ENCODE data around the gene TCHP.

Gene TCHP

DNA sequence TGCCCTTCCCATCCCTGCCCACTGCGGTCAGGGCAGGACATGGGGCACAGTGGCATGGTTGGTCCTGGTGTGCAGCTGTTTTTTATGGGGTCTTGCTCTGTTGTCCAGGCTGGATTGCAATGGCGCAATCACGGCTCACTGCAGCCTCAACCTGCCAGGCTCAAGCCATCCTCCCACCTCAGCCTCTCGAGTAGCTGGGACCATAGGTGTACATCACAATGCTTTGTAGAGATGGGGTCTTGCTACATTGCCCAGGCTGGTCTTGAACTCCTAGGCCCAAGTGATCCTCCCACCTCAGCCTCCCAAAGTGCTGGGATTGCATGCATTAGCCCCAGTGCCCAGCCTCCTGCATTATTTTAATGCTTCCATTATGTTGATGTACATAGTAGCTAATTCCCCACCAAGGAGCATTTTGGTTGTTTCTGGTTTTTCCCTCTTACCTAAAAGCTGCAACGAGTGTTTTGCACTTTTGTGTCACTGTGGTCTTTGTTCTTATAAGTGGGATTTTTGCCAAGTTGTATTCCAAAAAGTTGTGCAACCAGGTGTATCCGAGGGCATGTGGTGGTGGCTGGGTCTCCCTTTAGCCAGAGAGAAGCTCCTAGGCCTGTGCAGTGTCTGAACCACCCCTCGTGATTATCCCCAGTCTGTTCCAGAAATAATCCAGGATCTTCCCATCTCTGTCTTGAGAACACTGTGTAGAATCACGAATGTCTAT is 10.3 kb downstream of the TCHP start:
- Histone ChIP-seq H3K27me3 (ENCODE audit: control insufficient read depth, insufficient read depth, low read length, poor library complexity, severe bottlenecking) (no peaks in the 10 kb centered on the region), H3K36me3 (ENCODE audit: control insufficient read depth, insufficient read depth, low read length) (peaks cover 38% of the 10 kb centered on the region), H3K9me3 (ENCODE audit: control insufficient read depth, low read length) (no peaks in the 10 kb centered on the region), H3K27ac (ENCODE audit: insufficient read depth, low read depth, low read length, poor library complexity, severe bottlenecking) (no peak overlapping the region), H3K4me3 (ENCODE audit: insufficient read depth, low read depth, low read length) (no peak overlapping the region), H3K4me1 (ENCODE audit: control insufficient read depth, insufficient read depth, low read length) (no peaks in the 10 kb centered on the region)
- 78 to 87% methylated on average over 8 of the region's 8 CpGs for WGBS, 2 experiments

DNA sequence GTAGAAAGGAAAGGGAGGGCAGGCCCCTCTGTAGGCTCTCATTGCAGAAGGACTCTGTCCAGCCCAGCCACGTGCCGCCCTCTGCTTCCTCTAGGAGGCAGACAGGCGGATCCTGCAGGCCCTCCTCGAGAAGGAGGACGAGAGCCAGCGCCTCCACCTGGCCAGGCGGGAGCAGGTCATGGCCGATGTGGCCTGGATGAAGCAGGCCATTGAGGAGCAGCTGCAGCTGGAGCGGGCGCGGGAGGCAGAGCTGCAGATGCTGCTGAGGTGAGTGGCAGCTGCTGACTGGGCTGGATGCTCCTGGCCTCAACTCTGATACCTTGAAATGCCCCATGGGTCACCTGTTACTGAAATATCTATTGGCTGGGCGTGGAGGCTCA is 10.9 kb downstream of the TCHP start:
- WGBS, 2 experiments, result 62 to 68% methylated on average over 12 of the region's 12 CpGs
- Histone ChIP-seq H3K4me1 (ENCODE audit: control insufficient read depth, insufficient read depth, low read length) (no peaks in the 10 kb centered on the region), H3K27ac (ENCODE audit: insufficient read depth, low read depth, low read length, poor library complexity, severe bottlenecking) (no peak overlapping the region), H3K4me3 (ENCODE audit: insufficient read depth, low read depth, low read length) (no peak overlapping the region), H3K27me3 (ENCODE audit: control insufficient read depth, insufficient read depth, low read length, poor library complexity, severe bottlenecking) (no peaks in the 10 kb centered on the region), H3K9me3 (ENCODE audit: control insufficient read depth, low read length) (no peaks in the 10 kb centered on the region), H3K36me3 (ENCODE audit: control insufficient read depth, insufficient read depth, low read length) (peaks cover 38% of the 10 kb centered on the region)

DNA sequence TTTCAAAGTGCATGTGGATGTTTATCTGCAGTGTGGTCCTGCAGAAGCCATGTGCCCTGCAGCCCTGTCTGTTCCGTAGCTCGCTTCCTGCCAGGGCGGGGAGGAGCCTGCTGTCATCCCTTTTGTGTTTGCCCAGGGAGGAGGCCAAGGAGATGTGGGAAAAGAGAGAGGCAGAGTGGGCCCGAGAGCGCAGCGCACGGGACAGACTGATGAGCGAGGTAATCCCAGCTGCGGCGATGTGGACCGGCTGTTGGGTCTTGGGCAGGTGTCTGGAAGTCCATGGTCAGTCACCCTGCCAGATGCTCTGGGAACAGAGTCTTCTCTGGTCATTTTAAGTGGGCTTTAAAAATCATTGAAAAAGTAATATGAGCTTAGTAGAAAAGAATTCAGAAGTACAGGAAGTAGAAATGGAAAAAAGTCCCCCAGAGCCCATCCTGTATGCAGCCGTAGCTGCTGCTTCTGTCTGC is 12.8 kb downstream of the TCHP start:
- Histone ChIP-seq H3K27ac (ENCODE audit: insufficient read depth, low read depth, low read length, poor library complexity, severe bottlenecking) (no peak overlapping the region), H3K9me3 (ENCODE audit: control insufficient read depth, low read length) (no peaks in the 10 kb centered on the region), H3K27me3 (ENCODE audit: control insufficient read depth, insufficient read depth, low read length, poor library complexity, severe bottlenecking) (no peaks in the 10 kb centered on the region), H3K4me3 (ENCODE audit: insufficient read depth, low read depth, low read length) (no peak overlapping the region), H3K36me3 (ENCODE audit: control insufficient read depth, insufficient read depth, low read length) (peaks cover 20% of the 10 kb centered on the region), H3K4me1 (ENCODE audit: control insufficient read depth, insufficient read depth, low read length) (no peaks in the 10 kb centered on the region)
- 70 to 76% methylated on average over 12 of the region's 12 CpGs for whole genome bisulfite sequencing, 2 experiments

DNA sequence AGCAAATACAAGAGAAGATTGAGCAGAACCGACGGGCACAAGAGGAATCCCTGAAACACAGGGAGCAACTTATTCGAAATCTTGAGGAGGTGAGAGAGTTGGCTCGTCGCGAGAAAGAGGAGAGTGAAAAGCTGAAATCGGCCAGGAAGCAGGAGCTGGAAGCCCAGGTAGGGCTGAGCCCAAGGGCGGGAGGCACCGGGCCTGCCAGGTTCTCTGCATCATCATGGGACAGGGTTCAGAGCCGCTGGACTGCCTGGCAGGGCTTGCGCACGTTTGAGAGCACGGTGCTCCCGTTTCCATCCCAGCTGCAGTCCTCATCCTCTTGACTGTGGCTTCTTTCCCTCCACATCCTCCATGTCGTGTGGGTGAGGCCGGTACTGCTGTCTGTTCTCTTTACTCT is 14.4 kb downstream of the TCHP start:
- peaks cover 16% of the 10 kb centered on the region for H3K36me3 ChIP-seq (ENCODE audit: control insufficient read depth, insufficient read depth, low read length)
- WGBS, 2 experiments, result 93 to 94% methylated on average over 16 of the region's 16 CpGs
- H3K9me3 ChIP-seq (ENCODE audit: control insufficient read depth, low read length), result no peaks in the 10 kb centered on the region

DNA sequence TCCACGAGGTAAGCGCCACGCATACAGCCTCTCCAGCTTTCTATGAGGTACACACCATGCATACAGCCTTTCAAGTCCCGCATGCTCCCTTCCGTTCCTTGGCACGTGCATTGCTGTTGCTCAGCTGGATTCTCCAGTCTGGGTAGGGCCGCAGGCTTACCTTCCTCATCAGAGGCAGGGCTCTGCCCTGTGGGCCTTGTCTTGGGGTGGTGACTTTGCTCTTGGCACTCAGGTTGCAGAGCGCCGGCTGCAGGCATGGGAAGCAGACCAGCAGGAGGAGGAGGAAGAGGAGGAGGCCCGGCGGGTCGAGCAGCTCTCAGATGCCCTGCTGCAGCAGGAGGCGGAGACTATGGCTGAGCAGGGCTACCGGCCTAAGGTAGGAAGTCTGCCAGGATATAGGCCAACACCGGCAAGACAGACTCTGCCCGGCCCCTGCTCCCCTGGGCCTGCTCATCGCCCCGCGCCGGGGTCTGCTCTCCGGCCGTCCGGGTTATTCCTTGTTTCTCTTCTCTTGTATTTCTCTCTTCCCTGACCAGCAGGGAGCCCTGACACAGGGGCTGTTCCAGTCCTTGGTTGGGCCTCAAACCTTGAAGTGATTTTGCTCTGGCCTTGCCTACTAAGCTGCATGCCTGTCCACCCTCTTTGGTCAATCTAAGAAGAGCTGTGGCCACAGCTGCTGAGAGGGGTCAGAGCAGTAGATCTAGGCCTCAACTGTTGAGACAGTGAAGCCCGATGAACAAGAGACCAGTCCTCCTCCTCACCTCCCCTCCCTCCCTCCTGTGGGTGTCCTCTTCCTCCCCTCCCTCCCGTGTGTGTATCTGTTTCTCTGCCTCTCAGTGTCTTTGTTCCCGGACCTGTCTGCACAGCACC is 15.3 kb downstream of the TCHP start:
- Histone ChIP-seq H3K9me3 (ENCODE audit: control insufficient read depth, low read length) (no peaks in the 10 kb centered on the region), H3K4me1 (ENCODE audit: control insufficient read depth, insufficient read depth, low read length) (no peaks in the 10 kb centered on the region), H3K27me3 (ENCODE audit: control insufficient read depth, insufficient read depth, low read length, poor library complexity, severe bottlenecking) (no peaks in the 10 kb centered on the region), H3K27ac (ENCODE audit: insufficient read depth, low read depth, low read length, poor library complexity, severe bottlenecking) (no peak overlapping the region), H3K4me3 (ENCODE audit: insufficient read depth, low read depth, low read length) (no peak overlapping the region), H3K36me3 (ENCODE audit: control insufficient read depth, insufficient read depth, low read length) (peaks cover 16% of the 10 kb centered on the region)
- 92 to 94% methylated on average over 26 of the region's 26 CpGs for WGBS, 2 experiments

More for the DNA sequence above, 14.4 kb downstream of the TCHP start:
- no peaks in the 10 kb centered on the region for H3K27me3 ChIP-seq (ENCODE audit: control insufficient read depth, insufficient read depth, low read length, poor library complexity, severe bottlenecking)
- H3K27ac ChIP-seq (ENCODE audit: insufficient read depth, low read depth, low read length, poor library complexity, severe bottlenecking), result no peak overlapping the region
- H3K4me1 ChIP-seq (ENCODE audit: control insufficient read depth, insufficient read depth, low read length), result no peaks in the 10 kb centered on the region
- no peak overlapping the region for H3K4me3 ChIP-seq (ENCODE audit: insufficient read depth, low read depth, low read length)

DNA sequence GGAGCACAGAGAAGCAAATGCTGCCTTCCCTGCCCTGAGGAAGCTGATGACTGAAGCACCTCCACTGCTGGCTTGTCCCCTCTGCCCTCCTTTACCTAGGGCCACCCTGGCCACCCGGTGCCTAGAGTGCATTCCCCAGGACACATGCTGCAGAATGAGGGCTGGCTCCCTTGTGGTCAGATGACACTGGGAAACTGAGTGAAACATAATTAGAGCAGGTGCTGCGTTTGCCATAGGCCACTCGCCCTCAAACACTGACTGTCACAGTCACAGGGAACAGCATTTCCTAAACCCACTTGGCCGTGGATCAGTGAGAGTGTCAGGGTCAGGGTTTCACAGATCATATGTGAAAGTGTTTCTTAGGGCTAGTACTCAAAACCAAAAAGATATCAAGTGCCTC is 16.0 kb downstream of the TCHP start:
- WGBS, 2 experiments, result 94% methylated on average over 4 of the region's 4 CpGs
- H3K27me3 ChIP-seq (ENCODE audit: control insufficient read depth, insufficient read depth, low read length, poor library complexity, severe bottlenecking), result no peaks in the 10 kb centered on the region
- no peaks in the 10 kb centered on the region for H3K4me1 ChIP-seq (ENCODE audit: control insufficient read depth, insufficient read depth, low read length)
- H3K4me3 ChIP-seq (ENCODE audit: insufficient read depth, low read depth, low read length), result no peak overlapping the region
- H3K9me3 ChIP-seq (ENCODE audit: control insufficient read depth, low read length), result no peaks in the 10 kb centered on the region
- H3K27ac ChIP-seq (ENCODE audit: insufficient read depth, low read depth, low read length, poor library complexity, severe bottlenecking), result no peak overlapping the region
- H3K36me3 ChIP-seq (ENCODE audit: control insufficient read depth, insufficient read depth, low read length), result peaks cover 16% of the 10 kb centered on the region

DNA sequence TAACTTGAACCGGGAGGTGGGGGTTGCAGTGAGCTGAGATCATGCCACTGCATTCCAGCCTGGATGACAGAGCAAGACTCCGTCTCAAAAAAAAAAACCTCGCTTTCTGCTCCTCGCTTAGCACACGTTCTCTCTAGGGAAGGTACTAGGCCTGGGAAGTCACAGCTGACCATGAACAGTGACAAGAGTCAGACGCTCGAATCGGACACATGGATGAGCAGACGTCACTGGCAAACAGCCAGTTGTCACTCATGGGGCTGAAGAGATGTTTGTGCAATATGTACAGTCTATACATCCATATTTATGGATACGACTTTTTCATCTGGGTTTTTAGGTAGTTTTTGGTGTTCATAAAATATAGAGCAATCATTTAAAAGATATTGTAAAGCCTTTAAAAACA is 19.4 kb downstream of the TCHP start:
- Histone ChIP-seq H3K4me1 (ENCODE audit: control insufficient read depth, insufficient read depth, low read length) (no peaks in the 10 kb centered on the region), H3K36me3 (ENCODE audit: control insufficient read depth, insufficient read depth, low read length) (peaks cover 16% of the 10 kb centered on the region), H3K27me3 (ENCODE audit: control insufficient read depth, insufficient read depth, low read length, poor library complexity, severe bottlenecking) (no peaks in the 10 kb centered on the region), H3K4me3 (ENCODE audit: insufficient read depth, low read depth, low read length) (no peak overlapping the region), H3K27ac (ENCODE audit: insufficient read depth, low read depth, low read length, poor library complexity, severe bottlenecking) (no peak overlapping the region), H3K9me3 (ENCODE audit: control insufficient read depth, low read length) (no peaks in the 10 kb centered on the region)
- WGBS, 2 experiments, result 96 to 97% methylated on average over 9 to 10 of the region's 10 CpGs

DNA sequence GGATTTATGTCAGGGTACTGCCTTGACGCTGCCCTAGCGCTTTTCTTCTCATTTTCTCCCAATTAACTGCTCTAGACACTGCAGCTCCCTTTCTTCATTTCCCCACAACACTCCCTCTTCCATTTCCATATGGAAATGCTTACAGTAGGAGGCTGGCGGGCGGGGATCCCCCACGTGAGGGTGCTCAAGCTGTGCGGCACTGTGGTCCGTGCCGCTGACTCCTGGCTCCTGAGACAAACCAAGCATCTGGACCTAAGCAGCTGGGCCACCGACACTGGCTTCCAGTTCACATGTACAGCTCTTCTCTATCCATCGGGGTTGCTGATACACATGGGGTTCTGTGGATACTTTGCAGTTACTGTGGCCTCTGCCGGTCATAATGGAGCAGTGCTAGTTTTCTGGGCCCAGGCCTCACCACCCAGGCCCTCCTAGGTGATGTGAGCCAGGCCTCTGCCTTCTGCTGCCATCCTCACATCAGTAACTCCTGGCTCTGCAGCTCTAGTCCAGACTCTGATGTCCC is 20.2 kb downstream of the TCHP start:
- Histone ChIP-seq H3K36me3 (ENCODE audit: control insufficient read depth, insufficient read depth, low read length) (peaks cover 11% of the 10 kb centered on the region), H3K27me3 (ENCODE audit: control insufficient read depth, insufficient read depth, low read length, poor library complexity, severe bottlenecking) (no peaks in the 10 kb centered on the region), H3K4me3 (ENCODE audit: insufficient read depth, low read depth, low read length) (no peak overlapping the region), H3K4me1 (ENCODE audit: control insufficient read depth, insufficient read depth, low read length) (no peaks in the 10 kb centered on the region), H3K27ac (ENCODE audit: insufficient read depth, low read depth, low read length, poor library complexity, severe bottlenecking) (no peak overlapping the region), H3K9me3 (ENCODE audit: control insufficient read depth, low read length) (no peaks in the 10 kb centered on the region)
- WGBS, 2 experiments, result 92% methylated on average over 11 of the region's 11 CpGs

DNA sequence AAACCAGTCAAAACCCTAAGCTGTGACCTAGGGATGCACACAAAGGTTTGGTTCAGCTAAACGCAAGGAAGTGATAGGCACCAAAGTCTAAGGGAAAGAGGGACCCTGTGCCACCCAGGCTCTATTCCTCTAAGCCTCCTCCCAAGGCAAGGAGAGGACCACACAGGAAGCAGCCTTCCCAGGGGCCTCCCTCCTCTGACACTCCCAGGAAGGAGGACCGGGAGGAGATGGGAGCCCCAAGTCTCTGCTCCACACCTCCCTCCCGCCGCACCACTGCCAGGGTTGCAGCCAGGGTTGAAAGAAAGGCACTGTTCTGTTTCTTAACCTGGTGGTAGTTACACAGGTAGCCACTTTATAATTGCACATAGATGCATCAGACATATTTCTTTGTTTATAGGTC is 21.9 kb downstream of the TCHP start:
- 84 to 94% methylated on average over 4 of the region's 4 CpGs for WGBS, 2 experiments
- H3K4me3 ChIP-seq (ENCODE audit: insufficient read depth, low read depth, low read length), result no peak overlapping the region
- no peaks in the 10 kb centered on the region for H3K9me3 ChIP-seq (ENCODE audit: control insufficient read depth, low read length)

DNA sequence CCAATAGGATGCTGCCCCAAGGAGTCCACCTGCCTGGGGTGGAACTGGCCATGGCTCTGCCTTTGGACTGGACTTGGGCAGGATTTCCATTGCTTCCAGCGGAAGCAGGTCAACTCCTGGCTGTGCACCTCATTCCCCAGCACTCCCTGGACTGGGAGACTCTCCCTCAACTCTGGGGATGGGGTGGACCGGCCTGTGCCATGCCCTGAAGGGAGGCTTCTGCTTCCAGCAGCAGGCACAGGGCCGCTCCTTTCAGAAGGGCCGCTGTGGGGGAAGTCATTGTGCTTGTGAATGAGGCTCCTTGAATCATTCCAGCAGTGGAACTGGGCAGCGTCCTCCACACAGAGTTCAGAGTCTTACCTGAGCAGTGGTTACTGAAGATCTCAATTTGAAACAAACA is 23.0 kb downstream of the TCHP start:
- no peaks in the 10 kb centered on the region for H3K4me1 ChIP-seq (ENCODE audit: control insufficient read depth, insufficient read depth, low read length)
- no peaks in the 10 kb centered on the region for H3K27me3 ChIP-seq (ENCODE audit: control insufficient read depth, insufficient read depth, low read length, poor library complexity, severe bottlenecking)
- WGBS, 2 experiments, result 87 to 88% methylated on average over 5 of the region's 5 CpGs
- H3K36me3 ChIP-seq (ENCODE audit: control insufficient read depth, insufficient read depth, low read length), result peaks cover 2% of the 10 kb centered on the region
- H3K27ac ChIP-seq (ENCODE audit: insufficient read depth, low read depth, low read length, poor library complexity, severe bottlenecking), result no peak overlapping the region
- no peak overlapping the region for H3K4me3 ChIP-seq (ENCODE audit: insufficient read depth, low read depth, low read length)
- H3K9me3 ChIP-seq (ENCODE audit: control insufficient read depth, low read length), result no peaks in the 10 kb centered on the region

More for the DNA sequence above, 21.9 kb downstream of the TCHP start:
- H3K27me3 ChIP-seq (ENCODE audit: control insufficient read depth, insufficient read depth, low read length, poor library complexity, severe bottlenecking), result no peaks in the 10 kb centered on the region
- H3K4me1 ChIP-seq (ENCODE audit: control insufficient read depth, insufficient read depth, low read length), result no peaks in the 10 kb centered on the region
- no peak overlapping the region for H3K27ac ChIP-seq (ENCODE audit: insufficient read depth, low read depth, low read length, poor library complexity, severe bottlenecking)
- H3K36me3 ChIP-seq (ENCODE audit: control insufficient read depth, insufficient read depth, low read length), result peaks cover 4% of the 10 kb centered on the region

Measured in ectodermal cell (in vitro differentiated cells).